Measurements from ENCODE around the gene KRT75.
"Not testable (repeated sequence)": the region's sequence is repeated elsewhere in the genome, so short reads cannot be mapped to it uniquely, and the experiment has no call there.

The KRT75 gene

GRCh38 chr12:52415870-52416750, 18.1 kb downstream of the KRT75 start:
- DNase-seq (ENCODE audit: low read depth) = no peak

GRCh38 chr12:52414936-52415335, 19.2 kb downstream of the KRT75 start:
- no peak for DNase-seq (ENCODE audit: low read depth)

GRCh38 chr12:52413782-52414345, 20.3 kb downstream of the KRT75 start:
- no peak for DNase-seq (ENCODE audit: low read depth)

- no peak for DNase-seq (ENCODE audit: low read depth)
Measured at GRCh38 chr12:52413202-52413601, 21.0 kb downstream of the KRT75 start.

GRCh38 chr12:52411815-52412214, 22.4 kb downstream of the KRT75 start:
- no peak for DNase-seq (ENCODE audit: low read depth)

GRCh38 chr12:52410589-52411248, 23.5 kb downstream of the KRT75 start:
- DNase-seq (ENCODE audit: low read depth) = not testable (repeated sequence)

- DNase-seq (ENCODE audit: low read depth) = no peak
Measured at GRCh38 chr12:52407918-52408317, 26.3 kb downstream of the KRT75 start.

GRCh38 chr12:52405922-52406385, 28.2 kb downstream of the KRT75 start, which contains the start of gene KRT82:
Gene KRT82 (minus strand): TSS chr12:52406335. CDS start chr12:52406277, 58 bp downstream.
- DNase-seq (ENCODE audit: low read depth) = no peak

- DNase-seq (ENCODE audit: low read depth) = no peak
Measured at GRCh38 chr12:52404951-52405350, 29.2 kb downstream of the KRT75 start.

GRCh38 chr12:52403561-52403960, 30.6 kb downstream of the KRT75 start:
- no peak for DNase-seq (ENCODE audit: low read depth)

- DNase-seq (ENCODE audit: low read depth) = no peak
Measured at GRCh38 chr12:52402873-52403540, 31.2 kb downstream of the KRT75 start.

- no peak for DNase-seq (ENCODE audit: low read depth)
Measured at GRCh38 chr12:52402377-52402776, 31.8 kb downstream of the KRT75 start.

- no peak for DNase-seq (ENCODE audit: low read depth)
Measured at GRCh38 chr12:52401926-52402325, 32.2 kb downstream of the KRT75 start.

GRCh38 chr12:52401526-52401925, 32.6 kb downstream of the KRT75 start:
- DNase-seq (ENCODE audit: low read depth) = no peak

- no peak for DNase-seq (ENCODE audit: low read depth)
Measured at GRCh38 chr12:52400906-52401305, 33.3 kb downstream of the KRT75 start.

- no peak for DNase-seq (ENCODE audit: low read depth)
Measured at GRCh38 chr12:52399756-52400155, 34.4 kb downstream of the KRT75 start.

GRCh38 chr12:52398176-52398575, 36.0 kb downstream of the KRT75 start:
- DNase-seq (ENCODE audit: low read depth) = no peak

GRCh38 chr12:52396656-52397055, 37.5 kb downstream of the KRT75 start:
- DNase-seq (ENCODE audit: low read depth) = no peak

- DNase-seq (ENCODE audit: low read depth) = no peak
Measured at GRCh38 chr12:52395761-52396434, 38.3 kb downstream of the KRT75 start.

GRCh38 chr12:52394836-52395405, 39.2 kb downstream of the KRT75 start:
- no peak for DNase-seq (ENCODE audit: low read depth)

- DNase-seq (ENCODE audit: low read depth) = no peak
Measured at GRCh38 chr12:52392465-52393007, 41.6 kb downstream of the KRT75 start.

Measured in activated T-helper 9 cell treated with anti-CD3 and anti-CD28 coated beads, Interleukin-2, amount 50 U/mL, for 16 hours (primary cell).